ENCODE results near the gene ENOX1.

ENOX1 gene

GRCh38 chr13:43375797-43376465, 410.8 kb downstream of the ENOX1 start:
- H3K27me3 ChIP-seq (ENCODE audit: insufficient read depth, low read length, poor library complexity) = no peaks in the 10 kb centered on the region
- H3K9ac ChIP-seq (ENCODE audit: low read depth, low read length) = no peak overlapping the region
- peaks cover 22% of the 10 kb centered on the region for H3K4me1 ChIP-seq (ENCODE audit: insufficient read depth, low read length)
- H3K9me3 ChIP-seq (ENCODE audit: insufficient read depth, low read length, severe bottlenecking) = no peaks in the 10 kb centered on the region
- ATAC-seq (ENCODE audit: insufficient read depth, low read depth) (no peak), DNase-seq (no peak)
- TF ChIP-seq CTCF (IDR thresholded peaks at IDR 0.05; ENCODE audit: borderline replicate concordance, extremely low read depth, low read length, poor library complexity, severe bottlenecking) (no peak), EZH2 (IDR thresholded peaks at IDR 0.05; ENCODE audit: borderline replicate concordance, low read depth, low read length, severe bottlenecking) (no peak)
- H3K4me3 ChIP-seq (ENCODE audit: low read depth in 1 of 2, low read length in 2 of 2) = no peak overlapping the region
- no peaks in the 10 kb centered on the region for H4K20me1 ChIP-seq (ENCODE audit: insufficient read depth, low read length)
- H2AFZ ChIP-seq (ENCODE audit: low read depth, low read length) = no peak overlapping the region
- no peaks in the 10 kb centered on the region for H3K36me3 ChIP-seq (ENCODE audit: insufficient read depth, low read length)
- H3K4me2 ChIP-seq (ENCODE audit: insufficient read depth, low read length) = no peak overlapping the region
- H3K79me2 ChIP-seq (ENCODE audit: insufficient read depth, low read length) = no peaks in the 10 kb centered on the region
- no peak overlapping the region for H3K27ac ChIP-seq (ENCODE audit: low read length)

- Histone ChIP-seq H3K9ac (ENCODE audit: low read depth, low read length) (no peak overlapping the region), H3K4me3 (ENCODE audit: low read depth in 1 of 2, low read length in 2 of 2) (no peak overlapping the region), H3K4me2 (ENCODE audit: insufficient read depth, low read length) (no peak overlapping the region), H4K20me1 (ENCODE audit: insufficient read depth, low read length) (no peaks in the 10 kb centered on the region), H3K36me3 (ENCODE audit: insufficient read depth, low read length) (no peaks in the 10 kb centered on the region), H3K9me3 (ENCODE audit: insufficient read depth, low read length, severe bottlenecking) (no peaks in the 10 kb centered on the region), H3K4me1 (ENCODE audit: insufficient read depth, low read length) (peaks cover 22% of the 10 kb centered on the region), H3K79me2 (ENCODE audit: insufficient read depth, low read length) (no peaks in the 10 kb centered on the region), H2AFZ (ENCODE audit: low read depth, low read length) (no peak overlapping the region), H3K27me3 (ENCODE audit: insufficient read depth, low read length, poor library complexity) (no peaks in the 10 kb centered on the region), H3K27ac (ENCODE audit: low read length) (no peak overlapping the region)
- DNase-seq (no peak), ATAC-seq (ENCODE audit: insufficient read depth, low read depth) (peak; percentile 53; the same call in 2 of the 3 replicates)
- TF ChIP-seq CTCF (IDR thresholded peaks at IDR 0.05; ENCODE audit: borderline replicate concordance, extremely low read depth, low read length, poor library complexity, severe bottlenecking) (no peak), EZH2 (IDR thresholded peaks at IDR 0.05; ENCODE audit: borderline replicate concordance, low read depth, low read length, severe bottlenecking) (no peak)
Observed at GRCh38 chr13:43374621-43375020, 412.2 kb downstream of the ENOX1 start.

- Histone ChIP-seq H3K79me2 (ENCODE audit: insufficient read depth, low read length) (no peaks in the 10 kb centered on the region), H4K20me1 (ENCODE audit: insufficient read depth, low read length) (no peaks in the 10 kb centered on the region), H3K9ac (ENCODE audit: low read depth, low read length) (no peak overlapping the region), H3K9me3 (ENCODE audit: insufficient read depth, low read length, severe bottlenecking) (no peaks in the 10 kb centered on the region), H3K4me2 (ENCODE audit: insufficient read depth, low read length) (no peak overlapping the region), H3K36me3 (ENCODE audit: insufficient read depth, low read length) (no peaks in the 10 kb centered on the region), H3K4me1 (ENCODE audit: insufficient read depth, low read length) (peaks cover 25% of the 10 kb centered on the region), H3K27me3 (ENCODE audit: insufficient read depth, low read length, poor library complexity) (no peaks in the 10 kb centered on the region), H3K27ac (ENCODE audit: low read length) (no peak overlapping the region), H3K4me3 (ENCODE audit: low read depth in 1 of 2, low read length in 2 of 2) (no peak overlapping the region), H2AFZ (ENCODE audit: low read depth, low read length) (no peak overlapping the region)
- DNase-seq (no peak), ATAC-seq (ENCODE audit: insufficient read depth, low read depth) (no peak)
- TF ChIP-seq EZH2 (IDR thresholded peaks at IDR 0.05; ENCODE audit: borderline replicate concordance, low read depth, low read length, severe bottlenecking) = no peak
- no peak for TF ChIP-seq CTCF (IDR thresholded peaks at IDR 0.05; ENCODE audit: borderline replicate concordance, extremely low read depth, low read length, poor library complexity, severe bottlenecking)
Observed at GRCh38 chr13:43373400-43373799, 413.4 kb downstream of the ENOX1 start.
